Middle frontal gyrus (tissue), 1 donor: ENCODE data around the gene IGF2BP2.

Experiments
- DNase-seq: peaks from one replicate; pipeline ENCODE4 v3.0.0-alpha.2; 2015; ENCODE audit warnings: low spot score; ENCODE audit errors: extremely low spot score

Gene IGF2BP2

DNA sequence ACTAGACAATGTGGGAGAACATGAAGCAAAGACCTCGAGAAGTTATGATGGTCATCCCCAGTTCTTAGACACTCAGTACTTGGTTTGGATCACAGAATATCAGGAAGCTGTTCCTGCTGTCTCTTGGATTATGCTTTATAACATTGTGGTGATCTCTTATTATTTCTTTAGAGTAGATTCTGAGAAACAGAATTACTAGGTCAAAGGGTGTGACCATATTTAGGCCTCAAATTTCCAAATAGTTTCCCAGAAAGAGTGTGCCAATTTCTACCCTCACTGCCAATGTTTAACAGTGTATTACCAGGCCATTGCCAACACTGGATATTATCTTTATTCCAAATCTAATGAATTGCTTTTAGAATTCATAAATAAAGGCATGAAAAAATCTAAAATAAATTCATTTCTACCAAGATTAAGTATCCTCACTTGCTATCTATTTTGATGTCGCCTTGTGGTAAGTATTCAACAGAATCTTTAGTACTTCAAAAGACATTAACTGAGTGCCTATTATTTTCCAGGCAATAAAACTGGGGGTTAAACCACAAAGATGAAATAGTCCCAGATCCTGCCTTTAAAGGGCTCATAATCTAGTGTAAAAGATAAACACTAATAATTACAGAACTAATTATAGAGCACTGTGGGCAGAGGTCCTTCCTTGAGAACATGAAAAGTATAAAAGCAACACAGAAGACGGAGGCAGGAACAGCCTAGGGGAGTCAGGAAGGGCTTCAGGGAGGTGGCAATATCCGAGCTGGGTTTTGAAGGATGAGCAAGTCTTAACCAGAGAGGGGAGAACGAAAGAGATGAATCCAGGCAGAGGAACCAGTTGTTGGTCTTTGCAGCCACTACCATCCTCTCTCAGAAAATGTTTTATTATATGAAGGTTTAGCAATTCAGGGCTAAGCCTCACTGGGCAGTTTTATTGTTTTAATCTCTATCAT lies 86.8 kb downstream of the IGF2BP2 start:
- DNase-seq, result no peak

DNA sequence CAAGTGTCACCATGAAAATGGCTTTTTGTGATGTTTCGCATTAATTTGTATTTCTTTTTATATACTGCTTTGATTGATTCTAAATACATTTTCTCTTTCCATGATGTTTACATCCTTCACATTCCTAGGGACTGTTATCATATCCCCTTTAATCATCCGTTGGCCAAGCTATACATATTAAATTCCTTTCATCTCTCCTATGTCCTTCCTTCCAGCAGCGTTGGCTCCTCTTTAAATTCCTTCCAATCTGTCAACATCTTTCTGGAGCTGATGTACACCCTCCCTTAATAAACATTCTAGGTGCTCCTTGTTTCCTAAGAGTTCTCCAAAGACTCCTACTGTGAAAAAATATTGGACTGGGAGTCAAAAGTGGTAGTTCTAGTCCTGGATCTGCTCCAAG lies 87.8 kb downstream of the IGF2BP2 start:
- no peak for DNase-seq

- DNase-seq, result no peak
Measured at GRCh38 chr3:185734725-185735096, 90.1 kb downstream of the IGF2BP2 start.

DNA sequence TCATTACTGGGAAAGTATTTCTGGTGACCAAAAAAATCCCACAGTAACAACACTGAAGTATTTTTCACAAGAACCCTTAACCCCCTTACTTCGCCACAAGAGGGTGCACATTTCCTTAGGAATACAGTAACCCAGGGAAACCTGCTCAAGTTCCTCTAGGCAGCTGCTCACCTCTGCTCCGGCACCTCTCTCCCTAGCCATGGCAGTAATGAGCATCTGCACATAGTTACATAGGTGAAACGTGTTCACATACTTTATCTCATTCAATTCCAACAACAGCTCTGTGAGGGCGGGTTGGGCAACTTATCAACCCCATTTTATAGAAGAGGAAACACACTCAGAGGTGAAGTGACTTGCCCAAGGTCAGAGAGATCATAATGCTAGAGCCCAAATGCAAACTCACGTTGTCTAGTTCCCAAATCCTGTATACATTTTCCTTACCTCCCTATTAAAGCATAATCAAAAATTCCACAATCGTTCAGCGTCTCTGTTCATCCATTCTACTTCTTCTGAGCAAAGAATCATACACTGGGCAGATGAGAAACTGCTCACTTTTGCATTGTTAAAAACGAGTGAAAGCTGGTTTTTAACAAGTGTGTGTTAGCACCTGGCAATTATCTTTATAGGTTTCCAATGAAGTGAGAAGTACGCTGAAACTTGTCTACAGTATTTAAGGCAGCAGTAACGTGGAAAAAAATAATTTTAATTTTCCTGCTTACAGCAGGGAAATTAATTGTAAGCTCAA lies 90.7 kb downstream of the IGF2BP2 start:
- no peak for DNase-seq

DNA sequence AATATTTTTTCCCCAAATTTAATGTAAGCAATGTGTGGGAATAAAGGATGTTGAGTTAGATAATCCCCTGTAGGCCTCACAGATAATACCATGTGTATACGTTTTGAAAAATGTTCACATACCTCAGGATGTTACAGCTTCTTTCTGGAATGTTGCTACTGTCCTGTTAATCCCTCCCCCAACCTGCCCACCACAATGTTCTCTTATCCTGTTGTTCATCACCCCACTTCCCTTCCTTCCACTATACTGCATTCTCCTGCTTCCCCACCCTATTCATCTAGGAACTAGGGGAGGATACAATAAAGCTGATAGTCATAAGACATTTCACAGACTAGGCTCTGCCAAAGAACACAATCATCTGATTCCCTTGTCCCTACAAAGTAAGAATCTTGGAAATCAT lies 92.1 kb downstream of the IGF2BP2 start:
- DNase-seq, result no peak

DNA sequence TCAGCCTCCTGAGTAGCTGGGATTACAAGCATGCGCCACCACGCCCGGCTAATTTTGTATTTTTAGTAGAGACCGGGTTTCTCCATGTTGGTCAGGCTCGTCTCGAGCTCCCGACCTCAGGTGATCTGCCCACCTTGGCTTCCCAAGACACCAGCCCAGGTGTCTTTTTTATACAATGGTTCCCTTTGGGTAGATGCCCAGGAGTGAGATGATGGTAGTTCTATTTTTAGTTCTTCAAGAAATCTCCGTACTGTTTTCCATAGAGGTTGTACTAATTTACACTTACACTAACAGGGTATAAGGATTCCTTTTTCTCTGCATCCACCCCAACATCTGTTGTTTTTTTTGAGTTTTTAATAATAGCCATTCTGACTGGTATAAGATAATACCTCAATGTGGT lies 94.3 kb downstream of the IGF2BP2 start:
- DNase-seq, result no peak

GRCh38 chr3:185729337-185730055 lies 95.3 kb downstream of the IGF2BP2 start:
- no peak for DNase-seq

- no peak for DNase-seq
Measured at GRCh38 chr3:185728630-185729336, 96.1 kb downstream of the IGF2BP2 start.

- DNase-seq, result no peak
Measured at GRCh38 chr3:185727873-185728272, 97.0 kb downstream of the IGF2BP2 start.

GRCh38 chr3:185726254-185726967 lies 98.4 kb downstream of the IGF2BP2 start:
- no peak for DNase-seq

GRCh38 chr3:185724761-185725160 lies 100.1 kb downstream of the IGF2BP2 start:
- no peak for DNase-seq

DNA sequence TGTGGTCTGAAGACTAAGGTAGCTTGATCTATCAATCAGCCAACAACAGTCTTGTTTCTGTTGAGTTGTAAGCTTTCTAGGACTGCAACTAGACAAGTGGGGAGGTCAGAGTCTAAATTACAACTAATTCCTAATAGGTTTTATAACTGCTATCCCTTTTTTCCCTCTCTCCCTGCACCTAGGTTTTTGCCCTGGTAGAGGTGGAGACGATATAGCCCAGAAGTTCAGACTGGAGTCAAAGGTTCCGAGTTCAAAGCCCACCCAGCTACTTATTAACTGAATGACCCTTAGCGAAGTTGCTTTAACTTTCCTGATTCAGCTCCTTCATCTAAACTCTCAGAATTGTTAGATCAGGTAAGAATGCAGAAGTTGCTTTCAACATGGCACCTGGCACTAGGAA lies 100.6 kb downstream of the IGF2BP2 start:
- no peak for DNase-seq

- DNase-seq, result no peak
Measured at GRCh38 chr3:185722881-185723280, 102.0 kb downstream of the IGF2BP2 start.

DNA sequence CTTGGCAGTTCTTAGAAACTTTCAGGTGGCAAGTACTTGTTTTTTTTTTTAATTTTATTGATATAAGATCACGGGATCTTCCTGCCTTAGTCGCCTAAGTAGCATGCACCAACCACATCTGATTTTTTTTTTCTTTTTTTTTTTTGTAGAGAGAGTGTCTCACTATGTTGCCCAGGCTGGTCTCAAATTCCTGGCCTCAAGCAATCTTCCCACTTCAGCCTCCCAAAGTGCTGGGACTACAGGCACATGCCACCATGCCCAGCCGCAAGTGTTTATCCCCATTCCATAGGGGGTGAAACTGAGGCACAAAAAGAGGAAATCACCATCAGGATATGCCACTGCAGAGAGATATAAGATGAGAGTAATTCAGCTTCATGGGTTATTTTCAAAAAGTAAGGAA lies 102.9 kb downstream of the IGF2BP2 start:
- no peak for DNase-seq

DNA sequence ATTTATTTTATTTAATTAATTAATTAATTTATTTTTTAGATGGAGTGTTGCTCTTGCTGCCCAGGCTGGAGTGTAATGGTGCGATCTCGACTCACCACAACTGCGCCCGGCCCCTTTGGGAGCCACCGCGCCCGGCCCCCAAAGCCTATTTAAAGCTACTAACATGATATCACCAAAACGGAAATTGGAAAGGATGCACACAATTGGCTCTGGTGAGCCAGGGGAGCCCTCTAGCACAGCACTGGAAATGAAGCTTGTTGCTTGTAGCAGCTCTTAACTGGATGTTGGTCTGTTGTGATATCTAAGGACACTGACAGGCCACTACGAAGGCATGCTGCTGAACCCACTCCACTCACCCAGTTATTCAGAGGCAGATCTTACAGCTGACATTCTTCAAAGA lies 104.5 kb downstream of the IGF2BP2 start:
- no peak for DNase-seq

- DNase-seq, result no peak
Measured at GRCh38 chr3:185718736-185719593, 105.9 kb downstream of the IGF2BP2 start.

DNA sequence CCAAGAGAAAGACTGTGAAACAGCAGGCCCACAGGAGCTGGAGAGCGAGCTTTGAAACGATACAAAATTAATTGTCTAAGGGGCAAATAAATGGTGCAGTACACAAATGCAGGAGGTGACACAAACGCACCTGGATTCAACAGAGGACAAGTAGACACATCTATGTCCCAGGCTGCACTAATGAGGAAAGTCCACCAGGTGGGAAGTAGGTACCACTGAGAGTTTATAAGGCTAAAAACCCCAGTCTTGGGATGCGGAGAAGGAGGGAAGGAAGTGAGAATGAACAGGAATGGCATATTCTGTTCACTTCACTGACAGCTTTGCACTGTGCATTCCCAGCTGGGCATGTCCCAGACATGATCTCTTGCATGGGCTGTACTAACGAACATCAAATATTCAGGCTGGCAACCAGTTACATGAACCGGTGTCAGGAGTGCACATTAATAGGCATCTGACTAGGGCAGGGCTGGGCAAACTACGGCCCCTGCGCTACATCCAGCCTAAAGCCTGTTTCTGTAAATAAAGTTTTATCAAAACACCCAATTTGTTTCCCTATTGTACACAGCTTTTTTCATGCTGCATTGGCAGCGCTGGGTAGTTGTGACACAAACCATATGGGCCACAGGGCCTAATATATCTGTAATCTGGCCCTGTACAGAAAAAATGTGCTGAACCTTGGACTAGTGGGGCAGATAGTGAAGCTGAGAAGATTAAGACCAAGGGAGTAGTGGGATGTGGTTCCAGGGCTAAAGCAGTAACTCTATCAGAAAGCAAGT lies 107.0 kb downstream of the IGF2BP2 start:
- DNase-seq, result no peak

- DNase-seq, result no peak
Measured at GRCh38 chr3:185717121-185717520, 107.7 kb downstream of the IGF2BP2 start.
